Endothelial cell (in vitro differentiated cells): ENCODE measurements around the gene CCDC85B. TPM values are rescaled to one million over a fixed set of nuclear protein-coding genes. Genes with fewer than 3 reads are reported as not detected.

Experiments
- DNase-seq: peaks from one replicate; pipeline ENCODE4 v3.0.0; 2021; ENCODE audit warnings: low spot score
- H3K27ac Mint-ChIP-seq: one replicate; pipeline ENCODE4 v1.8.0; 2021; ENCODE audit warnings: mixed read lengths, inconsistent platforms; ENCODE audit not compliant: unreplicated experiment
- H3K27me3 Mint-ChIP-seq: one replicate; pipeline ENCODE4 v1.8.0; 2021; ENCODE audit warnings: mild to moderate bottlenecking, moderate library complexity, mixed read lengths, inconsistent platforms; ENCODE audit not compliant: unreplicated experiment
- H3K36me3 Mint-ChIP-seq: one replicate; pipeline ENCODE4 v1.8.0; 2021; ENCODE audit warnings: mild to moderate bottlenecking, low read depth, mixed read lengths, inconsistent platforms; ENCODE audit not compliant: unreplicated experiment
- H3K4me1 Mint-ChIP-seq: one replicate; pipeline ENCODE4 v1.8.0; 2021; ENCODE audit warnings: mild to moderate bottlenecking, mixed read lengths, inconsistent platforms; ENCODE audit not compliant: unreplicated experiment
- H3K4me3 Mint-ChIP-seq: one replicate; pipeline ENCODE4 v1.8.0; 2021; ENCODE audit warnings: mild to moderate bottlenecking, mixed read lengths, inconsistent platforms; ENCODE audit not compliant: unreplicated experiment
- H3K9me3 Mint-ChIP-seq: one replicate; pipeline ENCODE4 v1.8.0; 2021; ENCODE audit warnings: mixed read lengths, inconsistent platforms; ENCODE audit not compliant: unreplicated experiment
- total RNA-seq: library from RNA; stranded (reverse); fragmentation: NEBNext Ultra II Directional; extraction: Animal tissue kit (Norgen Biotek cat#: 25700); gene quantifications from one replicate; pipeline ENCODE4 v1.2.1, GENCODE V29; 2021; ENCODE audit not compliant: unreplicated experiment
- TF ChIP-seq, protein P1 (sequence below): fragments of 200-600 bp; sonication (generic); IDR thresholded peaks from one replicate; pipeline ENCODE4 v1.5.0; 2021; ENCODE audit warnings: antibody characterized with exemption; ENCODE audit not compliant: unreplicated experiment

The CCDC85B gene
- total RNA-seq, 1 donor from 2014 or later = 90.7 TPM

DNA sequence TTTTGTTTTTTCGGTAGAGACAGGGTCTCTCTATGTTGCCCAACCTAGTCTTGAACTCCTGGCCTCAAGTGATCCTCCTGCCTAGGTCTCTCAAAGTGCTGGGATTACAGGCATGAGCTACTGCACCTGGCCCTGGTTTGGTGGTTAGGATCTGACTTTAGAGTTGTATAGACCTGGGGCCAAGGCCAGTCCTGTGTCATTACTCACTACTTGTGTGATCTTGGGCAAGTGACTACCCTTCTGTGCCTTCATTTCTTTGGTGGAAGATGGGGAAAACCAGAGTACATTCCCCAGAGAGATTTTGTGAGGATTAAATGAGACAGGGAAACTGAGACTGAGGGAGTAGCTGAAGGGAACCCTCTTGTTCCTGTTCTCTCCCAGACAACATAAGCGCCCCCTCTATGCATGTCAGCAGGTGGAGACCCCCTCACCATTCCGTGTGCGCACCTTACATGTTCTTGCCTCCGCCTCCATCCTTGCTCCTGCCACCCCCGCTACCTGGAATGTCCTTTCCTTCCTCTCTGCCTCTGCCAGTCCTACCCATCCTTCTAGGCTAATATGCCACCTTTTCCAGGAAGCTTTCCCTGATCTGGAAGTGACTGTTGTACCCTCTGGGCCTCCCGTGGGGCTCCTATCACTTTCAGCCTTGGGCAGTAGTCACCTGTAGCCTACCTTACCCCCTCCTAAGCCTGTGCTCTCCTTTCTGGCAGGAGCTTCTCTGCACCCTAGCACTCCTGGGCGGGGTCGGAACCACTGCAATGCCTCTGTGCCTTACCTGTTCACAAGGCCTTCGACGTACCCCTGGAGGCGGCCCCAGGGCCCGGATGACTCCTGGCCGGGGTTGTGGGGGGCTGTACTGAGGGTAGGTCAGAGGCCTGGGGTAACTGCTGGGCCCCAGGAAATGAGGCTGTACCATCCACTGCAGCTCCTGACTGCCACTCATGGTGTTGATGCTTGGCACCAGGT, 5.8 kb downstream of the CCDC85B start:
- Mint-ChIP-seq H3K4me1 (peaks cover 25% of the 10 kb centered on the region), H3K27ac (no peak overlapping the region), H3K9me3 (no peaks in the 10 kb centered on the region), H3K27me3 (peaks cover 26% of the 10 kb centered on the region), H3K4me3 (no peak overlapping the region), H3K36me3 (no peaks in the 10 kb centered on the region)
- TF ChIP-seq, protein P1, sequence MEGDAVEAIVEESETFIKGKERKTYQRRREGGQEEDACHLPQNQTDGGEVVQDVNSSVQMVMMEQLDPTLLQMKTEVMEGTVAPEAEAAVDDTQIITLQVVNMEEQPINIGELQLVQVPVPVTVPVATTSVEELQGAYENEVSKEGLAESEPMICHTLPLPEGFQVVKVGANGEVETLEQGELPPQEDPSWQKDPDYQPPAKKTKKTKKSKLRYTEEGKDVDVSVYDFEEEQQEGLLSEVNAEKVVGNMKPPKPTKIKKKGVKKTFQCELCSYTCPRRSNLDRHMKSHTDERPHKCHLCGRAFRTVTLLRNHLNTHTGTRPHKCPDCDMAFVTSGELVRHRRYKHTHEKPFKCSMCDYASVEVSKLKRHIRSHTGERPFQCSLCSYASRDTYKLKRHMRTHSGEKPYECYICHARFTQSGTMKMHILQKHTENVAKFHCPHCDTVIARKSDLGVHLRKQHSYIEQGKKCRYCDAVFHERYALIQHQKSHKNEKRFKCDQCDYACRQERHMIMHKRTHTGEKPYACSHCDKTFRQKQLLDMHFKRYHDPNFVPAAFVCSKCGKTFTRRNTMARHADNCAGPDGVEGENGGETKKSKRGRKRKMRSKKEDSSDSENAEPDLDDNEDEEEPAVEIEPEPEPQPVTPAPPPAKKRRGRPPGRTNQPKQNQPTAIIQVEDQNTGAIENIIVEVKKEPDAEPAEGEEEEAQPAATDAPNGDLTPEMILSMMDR = no peak
- no peak for DNase-seq

DNA sequence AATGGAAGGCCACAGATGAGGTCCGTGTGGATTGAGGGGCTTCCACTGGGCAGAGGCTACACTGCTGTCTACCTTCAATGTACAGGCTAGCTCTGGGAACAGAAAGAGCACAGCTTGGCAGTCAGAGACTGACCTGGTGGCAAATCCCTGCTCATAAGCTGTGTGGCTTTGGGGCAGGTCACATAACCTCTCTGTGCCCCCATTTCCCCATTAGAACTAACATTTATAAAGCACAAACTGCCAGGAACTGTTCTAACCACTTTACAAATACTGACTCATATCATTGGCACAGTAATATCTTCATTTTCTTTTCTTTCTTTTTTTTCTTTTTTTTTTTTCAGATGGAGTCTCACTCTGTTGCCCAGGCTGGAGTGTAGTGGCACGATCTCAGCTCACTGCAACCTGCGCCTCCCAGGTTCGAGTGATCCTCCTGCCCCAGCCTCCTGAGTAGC, 6.6 kb downstream of the CCDC85B start:
- H3K4me3 Mint-ChIP-seq = no peak overlapping the region

DNA sequence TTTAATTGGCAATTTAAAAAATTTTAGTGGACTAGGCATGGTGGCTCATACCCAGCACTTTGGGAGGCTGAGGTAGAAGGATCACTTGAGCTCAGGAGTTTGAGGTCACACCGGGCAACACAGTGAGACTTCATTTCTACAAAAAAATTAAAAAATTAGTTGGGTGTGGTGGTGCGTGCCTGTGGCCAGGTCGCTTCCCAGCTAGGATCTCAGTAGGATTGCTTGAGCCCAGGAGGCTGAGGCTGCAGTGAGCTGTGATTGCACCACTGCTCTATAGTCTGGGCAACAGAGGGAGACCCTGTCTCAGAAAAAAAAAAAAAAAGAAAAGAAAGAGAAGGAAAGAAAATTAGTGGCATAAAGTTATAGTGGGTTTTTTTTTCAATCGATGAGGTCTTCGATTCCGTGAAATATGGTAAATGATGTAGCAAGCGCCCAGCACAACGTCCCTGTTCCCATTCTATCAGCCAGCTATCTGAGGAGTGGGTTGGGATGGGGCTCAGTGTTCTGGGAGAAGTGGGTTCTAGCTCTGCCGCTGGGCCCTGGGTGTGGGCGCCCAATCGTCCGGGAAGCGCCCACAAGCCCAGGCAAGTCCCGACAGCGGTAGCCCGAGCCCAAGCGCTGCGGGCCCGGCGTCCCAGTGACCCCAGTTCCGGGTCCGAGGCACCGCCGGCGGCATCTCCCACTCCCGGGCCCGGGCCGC, 8.3 kb downstream of the CCDC85B start:
- Mint-ChIP-seq H3K27ac (peak overlapping the region; percentile 64), H3K36me3 (no peaks in the 10 kb centered on the region), H3K27me3 (peaks cover 23% of the 10 kb centered on the region), H3K4me3 (peak overlapping the region; percentile 88), H3K9me3 (no peaks in the 10 kb centered on the region), H3K4me1 (peaks cover 9% of the 10 kb centered on the region)
- DNase-seq = no peak
- TF ChIP-seq, protein P1 = no peak

More for the DNA sequence above, 6.6 kb downstream of the CCDC85B start:
- DNase-seq = no peak
- TF ChIP-seq, protein P1 = no peak
- Mint-ChIP-seq H3K9me3 (no peaks in the 10 kb centered on the region), H3K27me3 (peaks cover 27% of the 10 kb centered on the region), H3K27ac (no peak overlapping the region), H3K4me1 (peaks cover 23% of the 10 kb centered on the region), H3K36me3 (no peaks in the 10 kb centered on the region)

- peak; percentile 49 for DNase-seq
- Mint-ChIP-seq H3K27me3 (peaks cover 20% of the 10 kb centered on the region), H3K27ac (no peak overlapping the region)
Measured at GRCh38 chr11:65899356-65900124, 9.1 kb downstream of the CCDC85B start.

More at GRCh38 chr11:65899356-65900124, 9.1 kb downstream of the CCDC85B start:
- Mint-ChIP-seq H3K4me3 (peak overlapping the region; percentile 42), H3K9me3 (no peaks in the 10 kb centered on the region), H3K4me1 (peaks cover 3% of the 10 kb centered on the region), H3K36me3 (no peaks in the 10 kb centered on the region)
- TF ChIP-seq, protein P1 = no peak
